ENCODE results near the gene CAMK1G. TPM values are rescaled to one million over a fixed set of nuclear protein-coding genes. Genes with fewer than 3 reads are reported as not detected.

CAMK1G gene
- polyA plus RNA-seq, 1 donor (not counting 4 experiments of a cell fraction or from before 2014, with no cell fraction given), result not detected

DNA sequence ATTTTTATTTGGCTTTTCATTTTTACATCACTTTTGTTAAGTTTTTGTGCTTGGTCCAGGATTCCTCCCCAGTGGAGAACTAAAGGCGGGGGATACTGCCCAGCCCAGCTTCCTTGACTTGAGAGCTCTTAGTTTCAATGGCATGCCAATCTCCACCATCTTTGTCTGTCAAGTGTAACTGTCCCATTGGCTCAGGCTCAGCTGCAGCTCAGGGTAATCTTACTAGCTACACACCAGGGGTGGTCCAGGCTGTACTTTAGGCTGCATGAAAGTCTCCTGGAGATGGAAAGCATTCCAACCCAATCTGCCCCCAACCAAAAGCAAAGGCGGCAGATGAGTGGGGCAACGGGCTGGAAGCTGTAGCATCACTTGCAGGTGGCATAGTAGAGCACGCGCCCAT is 31.4 kb downstream of the CAMK1G start:
- no peaks in the 10 kb centered on the region for H3K4me1 ChIP-seq (ENCODE audit: control insufficient read depth, extremely low read depth, insufficient read depth, low read length)
- no peak for FAIRE-seq
- dilution Hi-C loops (cut with MboI; ENCODE audit: extremely low pct_ligation_motif_present, low sequenced_read_pairs), result no loop called here

GRCh38 chr1:209616366-209617046 is 33.0 kb downstream of the CAMK1G start:
- TF ChIP-seq, protein P1, sequence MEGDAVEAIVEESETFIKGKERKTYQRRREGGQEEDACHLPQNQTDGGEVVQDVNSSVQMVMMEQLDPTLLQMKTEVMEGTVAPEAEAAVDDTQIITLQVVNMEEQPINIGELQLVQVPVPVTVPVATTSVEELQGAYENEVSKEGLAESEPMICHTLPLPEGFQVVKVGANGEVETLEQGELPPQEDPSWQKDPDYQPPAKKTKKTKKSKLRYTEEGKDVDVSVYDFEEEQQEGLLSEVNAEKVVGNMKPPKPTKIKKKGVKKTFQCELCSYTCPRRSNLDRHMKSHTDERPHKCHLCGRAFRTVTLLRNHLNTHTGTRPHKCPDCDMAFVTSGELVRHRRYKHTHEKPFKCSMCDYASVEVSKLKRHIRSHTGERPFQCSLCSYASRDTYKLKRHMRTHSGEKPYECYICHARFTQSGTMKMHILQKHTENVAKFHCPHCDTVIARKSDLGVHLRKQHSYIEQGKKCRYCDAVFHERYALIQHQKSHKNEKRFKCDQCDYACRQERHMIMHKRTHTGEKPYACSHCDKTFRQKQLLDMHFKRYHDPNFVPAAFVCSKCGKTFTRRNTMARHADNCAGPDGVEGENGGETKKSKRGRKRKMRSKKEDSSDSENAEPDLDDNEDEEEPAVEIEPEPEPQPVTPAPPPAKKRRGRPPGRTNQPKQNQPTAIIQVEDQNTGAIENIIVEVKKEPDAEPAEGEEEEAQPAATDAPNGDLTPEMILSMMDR (optimal IDR thresholded peaks at IDR 0.05 in 1 of 3, IDR thresholded peaks at IDR 0.05 in 1 of 3, conservative IDR thresholded peaks at IDR 0.05 in 1 of 3; ENCODE audit: extremely low read depth in 1 of 3, insufficient read depth in 2 of 3, low read length in 3 of 3), result no peak
- dilution Hi-C loops (cut with MboI; ENCODE audit: extremely low pct_ligation_motif_present, low sequenced_read_pairs), result no loop called here
- H3K4me1 ChIP-seq (ENCODE audit: control insufficient read depth, extremely low read depth, insufficient read depth, low read length), result no peaks in the 10 kb centered on the region
- H3K4me2 ChIP-seq (ENCODE audit: control insufficient read depth, extremely low read depth, insufficient read depth, low read depth, low read length), result no peak overlapping the region
- DNase-seq (ENCODE audit: low read depth, low spot score) (peak; percentile 62), FAIRE-seq (no peak)
- no peaks in the 10 kb centered on the region for H3K79me2 ChIP-seq (ENCODE audit: control insufficient read depth, insufficient read depth, low read length)
- H3K9me1 ChIP-seq (ENCODE audit: control insufficient read depth, extremely low read depth, insufficient read depth, low read length), result peaks cover 2% of the 10 kb centered on the region
- no peak overlapping the region for H3K27ac ChIP-seq (ENCODE audit: control insufficient read depth, insufficient read depth, low read length)
- no peak overlapping the region for H2AFZ ChIP-seq (ENCODE audit: control insufficient read depth, low read length)
- H3K36me3 ChIP-seq (ENCODE audit: control insufficient read depth in 2 of 2, extremely low read depth in 1 of 2, insufficient read depth in 2 of 2, low read length in 2 of 2), result peaks cover 56 to 76% of the 10 kb centered on the region in 2 experiments
- peaks cover 79% of the 10 kb centered on the region for H4K20me1 ChIP-seq (ENCODE audit: control insufficient read depth, extremely low read depth, insufficient read depth, low read length)
- H3K4me3 ChIP-seq (ENCODE audit: control insufficient read depth in 2 of 3, extremely low read depth in 1 of 3, insufficient read depth in 2 of 3, low read depth in 1 of 3, low read length in 3 of 3), result no peak overlapping the region
- no peak overlapping the region for H3K9ac ChIP-seq (ENCODE audit: control insufficient read depth, extremely low read depth, insufficient read depth, low read length)
- no peaks in the 10 kb centered on the region for H3K9me3 ChIP-seq (ENCODE audit: control insufficient read depth, low read depth, low read length)
- H3K27me3 ChIP-seq (ENCODE audit: control insufficient read depth, extremely low read depth, insufficient read depth, low read length), result no peaks in the 10 kb centered on the region

More for the DNA sequence above, 31.4 kb downstream of the CAMK1G start:
- TF ChIP-seq EZH2 (IDR thresholded peaks at IDR 0.05; ENCODE audit: low read length), result no peak
- TF ChIP-seq, protein P1 (optimal IDR thresholded peaks at IDR 0.05 in 1 of 3, IDR thresholded peaks at IDR 0.05 in 1 of 3, conservative IDR thresholded peaks at IDR 0.05 in 1 of 3; ENCODE audit: extremely low read depth in 1 of 3, insufficient read depth in 2 of 3, low read length in 3 of 3), result no peak
- Histone ChIP-seq H3K9me3 (ENCODE audit: control insufficient read depth, low read depth, low read length) (no peaks in the 10 kb centered on the region), H4K20me1 (ENCODE audit: control insufficient read depth, extremely low read depth, insufficient read depth, low read length) (peaks cover 71% of the 10 kb centered on the region), H3K4me3 (ENCODE audit: control insufficient read depth in 2 of 3, extremely low read depth in 1 of 3, insufficient read depth in 2 of 3, low read depth in 1 of 3, low read length in 3 of 3) (no peak overlapping the region), H3K79me2 (ENCODE audit: control insufficient read depth, insufficient read depth, low read length) (no peaks in the 10 kb centered on the region), H3K27me3 (ENCODE audit: control insufficient read depth, extremely low read depth, insufficient read depth, low read length) (no peaks in the 10 kb centered on the region), H3K9me1 (ENCODE audit: control insufficient read depth, extremely low read depth, insufficient read depth, low read length) (peaks cover 2% of the 10 kb centered on the region), H2AFZ (ENCODE audit: control insufficient read depth, low read length) (no peak overlapping the region), H3K36me3 (ENCODE audit: control insufficient read depth in 2 of 2, extremely low read depth in 1 of 2, insufficient read depth in 2 of 2, low read length in 2 of 2) (peaks cover 45 to 60% of the 10 kb centered on the region in 2 experiments), H3K27ac (ENCODE audit: control insufficient read depth, insufficient read depth, low read length) (no peak overlapping the region), H3K9ac (ENCODE audit: control insufficient read depth, extremely low read depth, insufficient read depth, low read length) (no peak overlapping the region), H3K4me2 (ENCODE audit: control insufficient read depth, extremely low read depth, insufficient read depth, low read depth, low read length) (no peak overlapping the region)
- DNase-seq (ENCODE audit: low read depth, low spot score), result peak; percentile 60
